ENCODE data around the gene KLHL42.
A peak's percentile ranks its signal among the peaks of the same experiment; 100 is the strongest.
"Not testable (repeated sequence)": the region's sequence is repeated elsewhere in the genome, so short reads cannot be mapped to it uniquely, and the experiment has no call there.

KLHL42 gene, protein sequence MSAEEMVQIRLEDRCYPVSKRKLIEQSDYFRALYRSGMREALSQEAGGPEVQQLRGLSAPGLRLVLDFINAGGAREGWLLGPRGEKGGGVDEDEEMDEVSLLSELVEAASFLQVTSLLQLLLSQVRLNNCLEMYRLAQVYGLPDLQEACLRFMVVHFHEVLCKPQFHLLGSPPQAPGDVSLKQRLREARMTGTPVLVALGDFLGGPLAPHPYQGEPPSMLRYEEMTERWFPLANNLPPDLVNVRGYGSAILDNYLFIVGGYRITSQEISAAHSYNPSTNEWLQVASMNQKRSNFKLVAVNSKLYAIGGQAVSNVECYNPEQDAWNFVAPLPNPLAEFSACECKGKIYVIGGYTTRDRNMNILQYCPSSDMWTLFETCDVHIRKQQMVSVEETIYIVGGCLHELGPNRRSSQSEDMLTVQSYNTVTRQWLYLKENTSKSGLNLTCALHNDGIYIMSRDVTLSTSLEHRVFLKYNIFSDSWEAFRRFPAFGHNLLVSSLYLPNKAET

DNA sequence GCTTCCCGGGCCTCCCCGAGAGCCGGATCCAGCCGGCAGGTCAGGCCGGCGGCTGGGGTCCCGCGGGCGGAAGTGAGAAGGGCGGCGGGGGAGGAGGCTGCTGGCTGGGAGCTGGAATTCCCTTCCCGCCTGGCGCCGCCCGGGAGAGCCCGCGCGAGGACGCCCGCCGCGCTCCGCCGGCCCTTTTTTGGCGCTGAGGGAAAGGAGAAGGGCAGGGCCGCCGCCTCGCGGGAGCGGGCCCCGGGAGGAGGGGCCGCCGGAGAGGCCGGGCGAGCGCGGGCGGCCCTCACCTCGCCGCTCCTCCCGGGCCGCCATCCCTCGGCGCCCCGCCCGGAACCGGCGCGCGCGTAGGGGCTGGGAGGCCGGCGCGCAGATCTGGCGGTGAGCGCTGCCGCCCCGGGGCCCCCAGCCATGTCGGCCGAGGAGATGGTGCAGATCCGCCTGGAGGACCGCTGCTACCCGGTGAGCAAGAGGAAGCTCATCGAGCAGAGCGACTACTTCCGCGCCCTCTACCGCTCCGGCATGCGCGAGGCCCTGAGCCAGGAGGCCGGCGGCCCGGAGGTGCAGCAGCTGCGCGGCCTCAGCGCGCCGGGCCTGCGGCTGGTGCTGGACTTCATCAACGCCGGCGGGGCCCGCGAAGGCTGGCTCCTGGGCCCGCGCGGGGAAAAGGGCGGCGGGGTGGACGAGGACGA lies at the start of gene KLHL42, which contains the start of gene MANSC4:
Gene KLHL42, plus strand, starts transcription at position 314 of the 692 bp plus-strand sequence. Its CDS starts 98 bp downstream, at position 412.
Gene MANSC4, minus strand, starts transcription at position 317 of the 692 bp plus-strand sequence. CDS start 8,960 bp downstream, outside the sequence.
- peak; percentile 99 for DNase-seq

DNA sequence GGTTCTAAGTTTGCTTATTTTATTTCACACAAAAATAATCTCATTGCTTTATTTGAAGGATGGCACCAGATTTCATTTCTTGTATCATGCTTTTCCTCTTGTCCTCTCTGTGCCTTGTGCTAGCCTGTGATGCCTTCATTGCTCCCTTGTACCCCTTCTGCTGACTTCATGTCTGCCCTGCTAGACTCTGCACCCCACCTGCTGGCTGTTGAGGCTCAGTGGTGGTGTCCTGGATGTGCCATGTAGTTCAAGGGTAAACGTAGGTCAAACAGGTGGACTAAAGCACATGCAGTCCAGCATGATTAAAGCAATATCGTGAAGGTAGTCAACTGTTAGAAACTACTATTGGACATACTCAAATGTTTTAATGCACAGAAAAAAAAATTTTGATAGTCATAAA lies 47.8 kb upstream of the KLHL42 start:
- DNase-seq, result peak; percentile 89

DNA sequence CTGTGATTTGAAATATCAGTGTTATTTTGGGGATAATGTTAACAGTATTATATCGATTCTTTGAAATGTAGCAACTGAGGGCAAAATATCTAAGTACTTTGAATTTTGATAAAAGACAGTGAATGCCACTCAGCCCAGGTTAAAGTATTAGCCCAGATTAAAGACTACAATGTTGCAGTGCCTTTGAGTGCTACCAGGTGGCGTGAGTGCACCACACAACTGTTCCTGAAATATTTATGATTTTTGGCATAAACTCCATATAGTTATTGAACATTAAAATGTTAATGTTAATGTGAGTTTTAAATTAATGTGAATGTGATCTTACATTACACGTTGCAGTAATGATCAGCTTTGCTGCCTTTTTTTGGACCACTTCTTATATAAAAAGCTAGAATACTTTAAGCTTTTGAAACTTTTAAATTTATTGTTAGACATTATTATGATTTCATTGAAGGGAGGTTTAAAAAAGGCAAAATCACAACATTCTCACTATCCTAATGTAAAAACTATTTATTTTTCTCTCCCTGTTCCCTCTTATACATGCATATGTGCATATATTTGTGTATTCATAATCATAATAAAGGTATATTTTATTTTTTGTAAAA lies 46.9 kb upstream of the KLHL42 start:
- peak; percentile 98 for DNase-seq

DNA sequence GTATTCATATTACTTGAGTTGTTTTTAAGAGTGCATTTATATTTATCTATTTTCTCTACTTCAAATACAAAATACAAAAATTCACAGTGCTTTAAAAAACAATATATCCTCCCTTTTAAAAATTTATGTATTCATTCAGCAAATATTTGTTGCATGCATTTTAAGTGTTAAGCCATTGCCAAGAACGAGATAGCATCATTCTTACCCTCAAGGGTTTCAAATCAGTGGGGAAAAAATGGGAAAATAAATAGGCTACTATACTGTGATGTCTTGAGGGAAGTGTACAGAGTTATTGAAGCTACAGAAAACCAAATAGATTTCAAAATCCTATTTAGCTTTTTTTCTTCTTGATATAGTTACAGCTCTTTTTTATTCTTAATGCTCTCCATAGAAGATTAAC lies 46.2 kb upstream of the KLHL42 start:
- no peak for DNase-seq

DNA sequence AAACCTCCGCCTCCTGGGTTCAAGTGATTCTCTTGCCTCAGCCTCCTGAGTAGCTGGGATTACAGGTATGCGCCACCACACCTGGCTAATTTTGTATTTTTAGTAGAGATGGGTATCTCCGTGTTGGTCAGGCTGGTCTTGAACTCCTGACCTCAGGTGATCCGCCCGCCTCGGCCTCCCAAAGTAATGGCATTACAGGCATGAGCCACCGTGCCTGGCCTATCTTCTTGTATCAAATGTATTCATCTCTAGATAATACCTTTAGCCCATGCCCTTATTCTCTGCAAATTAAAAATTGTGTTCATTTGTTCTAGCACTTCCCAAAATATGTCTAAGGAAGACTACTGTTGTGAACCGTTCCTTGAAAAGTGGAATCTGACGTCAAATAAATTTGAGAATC lies 45.7 kb upstream of the KLHL42 start:
- not testable (repeated sequence) for DNase-seq

DNA sequence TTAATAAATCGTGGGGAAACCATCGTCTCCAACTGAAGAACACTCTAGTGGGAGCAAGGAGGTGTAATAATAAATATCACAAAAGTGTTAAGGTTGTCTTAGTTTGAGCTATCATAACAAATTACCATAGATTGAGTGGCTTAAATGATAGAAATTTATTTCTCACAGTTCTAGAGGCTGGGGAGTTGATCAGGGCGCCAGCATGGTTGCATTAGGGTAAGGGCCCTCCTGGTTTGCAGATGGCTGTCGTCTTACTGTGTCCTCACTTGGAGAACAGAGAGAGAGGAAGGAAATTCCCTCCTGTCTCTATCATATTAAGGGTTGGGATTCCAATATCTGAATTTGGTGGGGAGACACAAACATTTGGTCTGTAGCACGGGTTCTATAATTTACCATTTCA lies 36.4 kb upstream of the KLHL42 start:
- no peak for DNase-seq

DNA sequence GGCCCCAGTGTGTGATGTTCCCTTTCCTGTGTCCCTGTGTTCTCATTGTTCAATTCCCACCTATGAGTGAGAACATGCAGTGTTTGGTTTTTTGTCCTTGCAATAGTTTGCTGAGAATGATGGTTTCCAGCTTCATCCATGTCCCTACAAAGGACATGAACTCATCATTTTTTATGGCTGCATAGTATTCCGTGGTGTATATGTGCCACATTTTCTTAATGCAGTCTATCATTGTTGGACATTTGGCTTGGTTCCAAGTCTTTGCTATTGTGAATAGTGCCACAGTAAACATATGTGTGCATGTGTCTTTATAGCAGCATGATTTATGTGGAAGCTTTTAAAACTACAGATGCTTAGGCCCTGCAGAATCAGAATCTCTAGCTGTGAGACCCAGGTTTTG lies 34.3 kb upstream of the KLHL42 start:
- DNase-seq, result not testable (repeated sequence)

DNA sequence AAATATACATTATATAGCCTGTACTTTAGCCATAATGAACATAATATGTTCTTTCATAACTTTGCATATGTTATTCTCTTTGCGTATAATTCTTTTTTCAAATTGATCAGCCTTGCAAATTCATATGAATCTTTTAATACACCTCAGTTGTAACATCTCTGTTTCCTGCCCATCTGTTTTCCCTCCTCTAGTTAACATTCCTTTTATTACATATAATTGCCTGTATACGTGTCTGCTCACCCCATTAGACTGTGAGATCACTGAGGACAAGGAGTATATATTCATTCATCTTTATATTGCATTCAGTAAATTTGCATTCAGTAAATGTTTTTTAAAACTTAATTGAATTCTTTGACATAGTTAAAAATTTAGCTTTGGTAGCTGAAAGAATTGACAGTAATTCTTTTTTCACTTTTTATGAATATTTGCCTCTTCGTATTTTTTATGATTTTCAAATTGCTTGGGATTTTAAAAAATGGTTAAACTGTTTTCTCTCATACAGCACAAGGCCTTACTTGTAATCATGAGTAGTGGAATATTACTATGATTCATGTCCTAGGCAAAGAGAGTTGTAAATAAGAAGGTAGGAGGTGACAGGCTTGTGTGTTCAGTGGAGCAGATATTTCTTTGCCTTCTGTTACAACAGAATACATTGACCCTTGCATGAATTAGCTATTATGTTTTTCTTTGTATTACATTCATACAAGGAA lies 32.8 kb upstream of the KLHL42 start:
- DNase-seq, result peak; percentile 99

DNA sequence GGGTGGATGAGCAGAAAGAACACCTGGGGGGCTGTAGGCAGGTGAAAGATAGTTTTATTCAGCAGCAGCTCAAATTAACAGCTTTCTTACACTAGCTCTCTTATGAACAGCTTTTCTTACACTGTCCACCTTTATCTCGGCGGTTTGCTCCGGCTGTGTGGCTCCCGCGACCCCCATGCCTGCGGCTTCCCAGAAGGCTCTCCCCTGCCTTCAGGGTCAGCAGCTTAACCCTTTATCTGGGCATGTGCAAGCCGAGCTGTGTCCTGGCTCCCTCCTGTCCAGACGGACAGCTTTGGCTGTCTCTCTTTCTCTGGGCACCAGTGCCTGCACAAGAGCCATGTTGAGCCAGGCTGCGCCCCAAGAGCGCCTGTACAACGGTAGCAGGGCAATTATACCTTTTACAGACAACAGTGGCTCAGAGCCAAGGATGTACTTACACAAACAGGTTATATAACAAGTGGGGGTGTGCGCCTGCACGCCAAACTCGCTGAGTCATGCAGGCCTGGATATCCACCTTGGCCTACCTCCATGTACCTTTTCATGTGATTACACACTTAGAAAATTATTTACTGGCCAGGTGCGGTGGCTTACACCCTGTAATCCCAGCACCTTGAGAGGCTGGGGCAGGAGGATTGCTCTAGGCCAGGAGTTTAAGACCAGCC lies 28.5 kb upstream of the KLHL42 start:
- DNase-seq, result peak; percentile 100

DNA sequence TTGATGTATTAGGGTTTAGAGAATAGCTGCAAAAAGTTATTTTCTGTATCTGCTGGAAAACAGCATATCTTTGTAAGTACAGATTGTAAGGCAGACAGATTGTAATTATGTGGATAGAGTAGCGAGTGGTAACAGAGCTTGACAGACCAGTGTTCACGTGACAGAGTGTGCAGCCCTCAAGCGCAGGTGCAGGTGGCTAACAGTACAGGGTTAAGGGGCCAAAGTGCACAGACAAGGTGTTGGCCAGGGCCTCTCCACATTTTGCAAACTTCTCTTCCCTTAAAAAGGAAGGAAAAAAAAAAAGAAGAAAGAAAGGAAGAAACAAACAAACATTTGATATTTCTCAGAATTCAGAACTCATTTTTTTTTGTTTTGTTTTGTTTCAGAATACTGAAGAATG lies 25.2 kb upstream of the KLHL42 start:
- DNase-seq, result peak; percentile 70

DNA sequence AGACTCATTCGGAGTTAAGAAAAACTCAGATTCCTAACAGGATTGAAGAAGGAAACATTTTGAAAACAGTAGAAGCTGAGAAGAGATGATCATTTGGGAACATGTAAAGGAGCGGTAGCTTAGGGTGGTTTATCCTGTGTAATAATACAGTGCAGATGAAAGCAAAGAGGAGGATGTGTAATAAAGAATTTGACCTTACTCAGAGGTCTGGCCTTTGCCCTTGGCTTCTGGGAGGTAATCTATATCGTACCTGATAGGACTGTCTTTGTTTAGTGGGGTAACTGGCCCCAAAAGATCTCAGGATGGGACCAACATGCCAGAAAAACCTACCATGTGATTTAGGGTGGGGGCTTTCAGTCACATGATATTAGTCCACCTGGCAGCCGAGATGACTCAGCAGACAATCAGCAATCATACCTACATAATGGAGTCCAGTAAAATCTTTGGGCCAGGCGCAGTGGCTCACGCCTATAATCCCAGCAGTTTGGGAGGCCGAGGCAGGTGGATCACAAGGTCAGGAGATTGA lies 23.3 kb upstream of the KLHL42 start:
- no peak for DNase-seq

DNA sequence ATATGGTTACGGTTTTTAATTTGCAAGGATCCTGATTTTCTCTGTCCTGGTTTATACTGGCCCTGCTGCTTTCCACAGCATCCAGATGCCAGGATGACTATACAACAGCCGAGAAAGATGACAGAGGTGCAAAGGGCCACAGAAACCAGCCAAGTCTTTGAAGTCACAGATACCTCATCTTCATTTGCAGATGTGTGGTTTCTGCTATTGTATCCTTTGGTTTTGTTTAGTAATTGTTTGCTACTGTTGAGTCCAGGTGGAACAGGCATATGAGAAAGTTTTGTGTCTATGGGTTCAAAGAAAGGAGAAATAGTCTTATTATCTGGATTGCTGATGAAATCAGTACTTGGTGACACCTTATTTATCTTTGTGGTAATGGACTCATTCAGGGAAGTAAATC lies 17.3 kb upstream of the KLHL42 start:
- no peak for DNase-seq

DNA sequence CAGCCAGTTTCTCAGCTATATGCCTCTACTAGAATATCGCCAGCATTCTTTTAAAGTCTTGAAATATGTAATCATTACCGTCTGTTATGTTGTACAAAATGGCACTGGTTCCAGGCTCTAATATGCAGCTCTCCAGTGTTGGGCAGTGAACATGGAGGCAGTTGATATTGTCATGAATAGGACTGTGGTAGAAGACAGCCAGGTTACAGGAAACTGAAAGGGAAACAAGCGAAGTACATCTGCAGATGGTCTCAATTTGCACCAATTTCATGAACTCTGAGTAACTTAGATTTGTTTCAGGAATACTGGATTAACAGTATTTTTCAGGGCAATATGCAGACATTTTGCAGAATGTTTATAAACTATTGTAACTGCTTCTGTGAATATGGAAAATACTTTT lies 13.4 kb upstream of the KLHL42 start:
- no peak for DNase-seq

DNA sequence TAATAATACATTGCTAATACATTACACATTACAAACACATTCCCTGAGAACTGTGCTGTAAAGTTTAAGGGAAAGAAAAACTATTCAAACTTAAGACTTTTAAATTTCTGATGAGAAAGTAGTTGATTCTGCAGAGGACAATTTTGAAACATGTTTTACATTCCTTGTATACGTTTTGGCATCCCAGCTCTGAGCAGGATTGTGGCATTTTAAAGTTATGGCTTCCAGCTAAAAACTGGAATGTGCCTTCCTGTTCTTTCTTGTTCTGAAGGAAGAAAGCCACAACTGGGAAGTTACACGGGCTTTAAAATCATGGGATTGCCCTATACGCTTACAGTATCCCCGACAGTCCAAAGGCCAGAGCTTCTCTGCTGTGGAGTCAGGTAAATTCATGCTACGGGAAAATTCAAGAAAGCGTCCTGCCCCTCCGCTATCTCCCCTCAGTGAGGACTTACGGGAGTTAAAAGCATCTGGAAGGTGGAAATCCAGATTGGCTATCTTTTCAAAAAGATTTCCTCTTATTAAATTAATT lies 10.8 kb upstream of the KLHL42 start:
- DNase-seq, result no peak

DNA sequence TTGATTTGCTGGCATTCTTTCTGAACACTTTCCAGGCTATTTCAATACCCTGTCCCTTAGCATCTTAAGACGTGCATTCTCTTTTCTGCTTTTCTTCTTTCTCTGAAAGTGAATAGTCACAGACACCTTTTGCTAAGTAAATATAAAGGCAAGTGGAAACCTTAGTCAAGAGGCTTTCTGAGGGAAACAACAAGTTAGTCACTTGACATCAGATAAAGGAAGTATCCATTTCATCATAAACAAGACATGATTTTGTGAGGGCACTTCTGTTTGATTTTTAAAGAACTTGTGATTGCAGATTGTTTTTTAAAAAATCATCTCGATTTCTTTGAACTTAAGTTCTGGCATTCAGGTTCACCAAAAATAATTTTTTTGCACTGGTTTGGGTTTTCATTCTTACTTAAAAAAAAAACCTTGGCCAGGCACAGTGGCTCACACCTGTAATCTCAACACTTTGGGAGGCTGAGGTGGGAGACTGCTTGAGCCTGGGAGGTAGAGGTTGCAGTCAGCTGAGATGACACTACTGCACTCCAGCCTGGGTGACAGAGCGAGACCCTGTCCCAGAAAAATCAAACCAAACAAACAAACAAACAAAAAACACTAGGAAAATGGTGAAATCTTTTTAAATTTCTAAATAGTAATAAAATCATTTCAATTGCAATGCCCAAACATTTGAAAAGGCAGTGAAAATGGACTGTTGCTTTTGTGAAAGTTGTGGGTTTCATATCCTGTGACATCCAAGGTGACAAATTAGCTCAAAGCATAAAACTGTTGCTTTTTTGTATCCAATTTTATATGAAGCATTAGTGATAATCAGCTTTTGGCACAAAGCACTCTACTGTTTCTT lies 8.3 kb upstream of the KLHL42 start:
- no peak for DNase-seq

DNA sequence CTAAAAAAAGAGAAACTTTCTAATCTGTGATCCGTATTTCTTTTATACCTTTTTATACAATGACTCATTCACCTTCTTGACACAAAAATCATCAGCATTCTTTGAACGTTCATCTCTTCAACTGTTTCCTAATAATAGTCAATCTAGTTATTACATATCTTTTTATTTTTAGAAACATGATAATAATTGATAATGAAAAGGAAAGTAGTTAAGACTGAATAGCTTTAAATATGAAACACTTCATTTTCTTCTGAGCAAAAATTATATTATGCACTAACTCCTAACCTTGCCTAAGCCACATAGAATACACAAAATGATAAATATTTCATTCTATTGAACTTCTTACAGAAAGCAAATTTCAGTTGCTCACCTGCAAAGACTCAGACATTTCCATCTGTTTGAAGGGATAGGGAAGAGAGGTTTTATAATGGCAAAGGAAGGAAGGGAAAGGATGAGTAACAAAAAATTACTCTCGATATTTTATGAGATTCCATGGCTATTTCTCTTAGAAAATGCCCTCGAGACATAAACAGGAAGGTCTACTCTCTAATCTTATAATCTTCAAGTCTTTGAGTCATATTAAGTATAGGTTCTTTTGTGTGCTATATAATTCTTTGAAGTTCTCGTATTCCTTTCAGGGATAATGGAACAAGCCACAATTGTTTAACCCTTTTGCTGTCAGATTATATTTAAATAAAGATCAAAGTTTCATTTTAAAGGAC lies 7.5 kb upstream of the KLHL42 start:
- no peak for DNase-seq

DNA sequence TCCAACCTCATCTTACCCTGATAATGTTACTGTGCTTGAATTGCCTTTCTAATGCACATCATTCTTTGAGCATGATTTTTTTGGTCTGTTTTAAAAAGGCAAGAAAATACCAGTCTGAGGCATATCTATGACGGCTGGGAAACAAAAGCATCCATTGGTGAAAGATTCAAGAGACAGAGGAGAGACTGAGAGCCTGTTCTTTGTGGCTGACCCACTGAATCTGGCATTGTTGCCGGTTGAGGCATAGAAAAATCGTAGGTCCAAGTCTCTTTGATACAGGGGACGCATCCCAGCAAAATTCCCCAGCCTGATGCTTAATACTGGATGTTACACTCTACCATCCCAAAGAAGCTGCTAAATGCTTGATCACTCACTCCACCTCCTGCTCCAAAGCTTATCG lies 2.9 kb upstream of the KLHL42 start:
- DNase-seq, result no peak

DNA sequence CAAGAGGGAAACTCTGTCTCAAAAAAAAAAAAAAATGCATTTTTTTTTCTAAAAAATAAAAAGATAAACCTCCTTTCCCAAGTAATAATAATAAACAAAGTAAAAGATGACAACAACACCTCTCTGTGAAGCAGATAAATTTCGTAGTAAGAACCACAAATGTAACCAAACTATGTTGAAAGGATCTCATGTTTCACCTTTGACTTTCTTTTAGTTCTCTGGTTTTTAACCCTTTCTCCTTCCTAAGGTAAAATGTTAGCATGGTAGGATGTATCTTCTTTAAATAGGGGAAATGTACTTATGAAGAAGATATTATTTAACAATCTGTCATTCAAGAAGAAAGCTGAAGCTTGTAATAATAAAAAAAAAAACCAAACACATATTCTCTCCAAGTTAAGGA lies 1.8 kb upstream of the KLHL42 start:
- DNase-seq, result no peak

DNA sequence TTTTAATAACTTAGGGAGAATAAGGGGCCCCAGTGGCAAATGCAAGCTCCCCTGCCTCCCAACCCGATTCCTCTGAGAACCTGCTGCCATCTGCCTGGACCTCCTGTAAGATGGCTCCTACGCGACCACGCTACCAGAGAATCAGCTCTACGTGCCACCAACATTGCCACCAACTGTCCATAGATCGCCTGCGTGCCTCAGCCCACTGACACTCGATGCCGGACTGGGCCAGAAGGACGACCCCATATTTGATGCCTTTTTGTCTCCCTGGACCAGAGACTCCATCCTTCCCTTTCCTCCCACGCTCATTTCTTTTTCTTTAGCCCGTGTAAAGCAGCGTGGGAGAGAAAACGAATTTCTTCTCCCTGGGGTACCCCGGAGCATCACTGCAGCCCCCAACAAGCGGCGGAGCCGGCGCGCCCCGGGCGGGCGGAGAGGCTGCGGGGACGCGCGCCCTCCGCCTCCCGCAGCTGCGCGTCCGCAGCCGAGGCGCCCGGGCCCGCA lies 565 bp upstream of the KLHL42 start:
- peak; percentile 100 for DNase-seq
